Nephron progenitor cell (in vitro differentiated cells): ENCODE data around the gene SAP25.
A peak's percentile ranks its signal among the peaks of the same experiment; 100 is the strongest.

Experiments
- DNase-seq: peaks from one replicate; pipeline ENCODE4 v3.0.0; 2021
- H3K27ac Mint-ChIP-seq: 2 replicates; pipeline ENCODE4 v1.8.0; 2021; ENCODE audit warnings: mild to moderate bottlenecking, moderate library complexity, mixed read lengths
- H3K27me3 Mint-ChIP-seq: 2 replicates; pipeline ENCODE4 v1.8.0; 2021; ENCODE audit warnings: mild to moderate bottlenecking, low read depth, mixed read lengths; ENCODE audit not compliant: poor library complexity
- H3K36me3 Mint-ChIP-seq: 2 replicates; pipeline ENCODE4 v1.8.0; 2021; ENCODE audit warnings: low read depth, mixed read lengths
- H3K4me1 Mint-ChIP-seq: 2 replicates; pipeline ENCODE4 v1.8.0; 2021; ENCODE audit warnings: mixed read lengths
- H3K4me3 Mint-ChIP-seq: 2 replicates; pipeline ENCODE4 v1.8.0; 2021; ENCODE audit warnings: mild to moderate bottlenecking, moderate library complexity, mixed read lengths
- H3K9me3 Mint-ChIP-seq: 2 replicates; pipeline ENCODE4 v1.8.0; 2021; ENCODE audit warnings: mild to moderate bottlenecking, moderate library complexity, mixed read lengths
- TF ChIP-seq, protein P1 (sequence below): fragments of 200-600 bp; sonication (generic); IDR thresholded peaks from 2 replicates; pipeline ENCODE4 v1.5.0; 2021; ENCODE audit warnings: antibody characterized with exemption

Gene SAP25

GRCh38 chr7:100600730-100601038 lies 27.0 kb upstream of the SAP25 start:
- no peak for DNase-seq
- Mint-ChIP-seq H3K4me3 (peak overlapping the region; percentile 36), H3K4me1 (peaks cover 72% of the 10 kb centered on the region), H3K27me3 (peaks cover 14% of the 10 kb centered on the region), H3K9me3 (no peaks in the 10 kb centered on the region), H3K36me3 (peaks cover 15% of the 10 kb centered on the region), H3K27ac (no peak overlapping the region)
- TF ChIP-seq, protein P1, sequence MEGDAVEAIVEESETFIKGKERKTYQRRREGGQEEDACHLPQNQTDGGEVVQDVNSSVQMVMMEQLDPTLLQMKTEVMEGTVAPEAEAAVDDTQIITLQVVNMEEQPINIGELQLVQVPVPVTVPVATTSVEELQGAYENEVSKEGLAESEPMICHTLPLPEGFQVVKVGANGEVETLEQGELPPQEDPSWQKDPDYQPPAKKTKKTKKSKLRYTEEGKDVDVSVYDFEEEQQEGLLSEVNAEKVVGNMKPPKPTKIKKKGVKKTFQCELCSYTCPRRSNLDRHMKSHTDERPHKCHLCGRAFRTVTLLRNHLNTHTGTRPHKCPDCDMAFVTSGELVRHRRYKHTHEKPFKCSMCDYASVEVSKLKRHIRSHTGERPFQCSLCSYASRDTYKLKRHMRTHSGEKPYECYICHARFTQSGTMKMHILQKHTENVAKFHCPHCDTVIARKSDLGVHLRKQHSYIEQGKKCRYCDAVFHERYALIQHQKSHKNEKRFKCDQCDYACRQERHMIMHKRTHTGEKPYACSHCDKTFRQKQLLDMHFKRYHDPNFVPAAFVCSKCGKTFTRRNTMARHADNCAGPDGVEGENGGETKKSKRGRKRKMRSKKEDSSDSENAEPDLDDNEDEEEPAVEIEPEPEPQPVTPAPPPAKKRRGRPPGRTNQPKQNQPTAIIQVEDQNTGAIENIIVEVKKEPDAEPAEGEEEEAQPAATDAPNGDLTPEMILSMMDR, result no peak

DNA sequence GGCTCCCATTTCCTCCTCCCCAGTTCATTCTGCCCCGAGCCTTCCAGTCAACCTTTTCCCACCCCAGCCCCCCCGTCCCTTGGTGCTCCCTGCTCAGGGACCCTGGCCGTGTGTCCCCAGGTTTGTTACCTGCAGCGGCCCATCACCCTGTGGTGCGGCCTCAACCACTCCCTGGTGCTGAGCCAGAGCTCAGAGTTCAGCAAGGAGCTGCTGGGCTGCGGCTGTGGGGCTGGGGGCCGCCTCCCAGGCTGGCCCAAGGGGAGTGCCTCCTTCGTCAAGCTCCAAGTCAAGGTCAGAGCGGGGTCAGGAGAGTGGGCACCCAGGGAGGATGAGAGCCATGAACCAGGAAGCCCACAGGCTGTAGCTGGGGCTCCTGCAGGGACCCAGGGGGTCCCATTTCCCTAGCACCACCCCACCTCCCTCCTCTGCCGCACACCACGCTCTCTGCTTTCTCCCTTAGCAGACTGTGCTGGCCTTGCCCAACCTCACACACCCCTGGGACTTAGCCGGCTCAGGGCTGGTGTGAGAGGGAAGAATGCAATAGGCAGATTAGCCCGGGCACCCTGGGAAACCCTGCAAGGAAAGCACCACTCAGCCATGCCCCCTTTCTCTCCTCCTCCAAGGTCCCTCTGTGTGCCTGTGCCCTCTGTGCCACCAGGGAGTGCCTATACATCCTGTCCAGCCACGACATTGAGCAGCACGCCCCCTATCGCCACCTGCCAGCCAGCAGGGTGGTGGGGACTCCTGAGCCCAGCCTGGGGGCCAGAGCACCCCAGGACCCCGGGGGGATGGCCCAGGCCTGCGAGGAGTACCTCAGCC lies 26.4 kb upstream of the SAP25 start:
- Mint-ChIP-seq H3K4me1 (peaks cover 66% of the 10 kb centered on the region), H3K36me3 (peaks cover 14% of the 10 kb centered on the region), H3K4me3 (peak overlapping the region; percentile 36), H3K9me3 (no peaks in the 10 kb centered on the region), H3K27me3 (peaks cover 10% of the 10 kb centered on the region), H3K27ac (no peak overlapping the region)
- TF ChIP-seq, protein P1, result no peak
- no peak for DNase-seq

DNA sequence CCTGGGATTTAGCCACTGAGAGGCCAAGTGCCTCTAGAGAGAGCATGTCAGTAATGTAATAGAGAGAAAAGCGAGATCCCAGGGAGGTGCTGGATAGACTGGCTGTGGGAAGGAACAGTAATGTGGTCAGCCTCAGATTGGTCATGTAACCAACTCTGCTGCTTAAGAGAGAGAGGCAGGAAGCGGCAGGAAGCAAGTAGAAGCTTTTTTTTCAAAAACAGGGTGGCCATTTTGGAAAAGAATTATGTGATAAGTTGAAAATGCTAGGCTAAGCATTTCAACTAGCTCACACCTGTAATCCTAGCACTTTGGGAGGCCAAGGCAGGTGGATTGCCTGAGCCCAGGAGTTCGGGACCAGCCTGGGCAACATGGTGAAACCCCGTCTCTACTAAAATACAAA lies 24.7 kb upstream of the SAP25 start:
- H3K36me3 Mint-ChIP-seq, result peaks cover 22% of the 10 kb centered on the region
- peaks cover 7% of the 10 kb centered on the region for H3K27me3 Mint-ChIP-seq
- peaks cover 69% of the 10 kb centered on the region for H3K4me1 Mint-ChIP-seq
- no peak overlapping the region for H3K4me3 Mint-ChIP-seq
- peaks cover 6% of the 10 kb centered on the region for H3K9me3 Mint-ChIP-seq
- TF ChIP-seq, protein P1, result no peak
- H3K27ac Mint-ChIP-seq, result peak overlapping the region; percentile 29
- no peak for DNase-seq

DNA sequence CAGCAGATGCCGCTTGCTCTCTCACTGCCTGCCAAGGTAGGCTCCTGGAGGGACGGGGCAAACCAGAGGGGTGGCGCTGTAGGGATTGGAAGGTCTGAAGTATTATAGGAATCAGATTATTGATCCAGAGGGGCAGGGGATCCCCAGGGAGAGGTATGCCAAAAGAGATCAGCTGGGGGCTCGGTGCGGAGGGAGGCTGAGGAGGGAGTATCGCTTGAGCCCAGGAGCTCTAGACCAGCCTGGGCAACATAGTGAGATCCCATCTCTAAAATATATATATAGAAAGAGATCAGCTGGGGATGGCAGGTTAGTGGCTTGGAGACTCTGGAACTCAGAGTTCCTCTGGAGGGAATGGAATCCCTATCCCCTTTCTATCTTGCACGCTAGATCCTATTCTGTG lies 21.5 kb upstream of the SAP25 start:
- H3K4me3 Mint-ChIP-seq, result no peak overlapping the region
- TF ChIP-seq, protein P1, result no peak
- peaks cover 7% of the 10 kb centered on the region for H3K27me3 Mint-ChIP-seq
- peaks cover 67% of the 10 kb centered on the region for H3K4me1 Mint-ChIP-seq
- DNase-seq, result no peak
- peaks cover 31% of the 10 kb centered on the region for H3K36me3 Mint-ChIP-seq
- H3K9me3 Mint-ChIP-seq, result peaks cover 10% of the 10 kb centered on the region
- no peak overlapping the region for H3K27ac Mint-ChIP-seq

GRCh38 chr7:100591596-100591995 lies 17.9 kb upstream of the SAP25 start:
- no peak for DNase-seq
- peaks cover 10% of the 10 kb centered on the region for H3K9me3 Mint-ChIP-seq
- H3K4me3 Mint-ChIP-seq, result no peak overlapping the region
- H3K36me3 Mint-ChIP-seq, result peaks cover 23% of the 10 kb centered on the region
- peak overlapping the region; percentile 90 for H3K27ac Mint-ChIP-seq
- TF ChIP-seq, protein P1, result no peak
- H3K4me1 Mint-ChIP-seq, result peaks cover 70% of the 10 kb centered on the region
- peaks cover 3% of the 10 kb centered on the region for H3K27me3 Mint-ChIP-seq
